Suprapubic skin (tissue), 4 donors: ENCODE data around the gene KRT4. TPM values are rescaled to one million over a fixed set of nuclear protein-coding genes. Genes with fewer than 3 reads are reported as not detected.

Experiments
- DNase-seq, 2 donors: peaks; one replicate each; pipeline ENCODE4 v3.0.0-alpha.2; 2019; ENCODE audit warnings: low spot score in 2 of 2
- H3K27ac ChIP-seq: fragments of 200-600 bp; sonication (generic); one replicate; pipeline ENCODE4 v1.5.1; 2019
- H3K27me3 ChIP-seq: fragments of 200-600 bp; sonication (generic); one replicate; pipeline ENCODE4 v1.5.1; 2019
- H3K36me3 ChIP-seq: fragments of 200-600 bp; sonication (generic); one replicate; pipeline ENCODE4 v1.5.1; 2019
- H3K4me1 ChIP-seq: fragments of 200-600 bp; sonication (generic); one replicate; pipeline ENCODE4 v1.5.1; 2019
- H3K4me3 ChIP-seq: fragments of 200-600 bp; sonication (generic); one replicate; pipeline ENCODE4 v1.5.1; 2019; ENCODE audit warnings: mild to moderate bottlenecking
- H3K9me3 ChIP-seq: fragments of 200-600 bp; sonication (generic); one replicate; pipeline ENCODE4 v1.5.1; 2019
- CTCF ChIP-seq, 2 donors: fragments of 200-600 bp in 1 of 2; fragments of 450-650 bp in 1 of 2; sonication (generic) in 1 of 2; IDR thresholded peaks; one replicate each; pipeline ENCODE4 v1.5.1; 2016 to 2019; ENCODE audit warnings: antibody characterized with exemption in 2 of 2, mild to moderate bottlenecking in 1 of 2, moderate library complexity in 1 of 2
- EP300 ChIP-seq: sonication (generic); formaldehyde crosslinking; IDR thresholded peaks from one replicate; pipeline ENCODE4 v1.6.1; 2017; ENCODE audit warnings: antibody characterized with exemption
- POLR2A ChIP-seq, 2 donors: fragments of 450-650 bp; IDR thresholded peaks; one replicate each; pipeline ENCODE4 v1.6.1; 2017; ENCODE audit warnings: antibody characterized with exemption in 2 of 2, mild to moderate bottlenecking in 2 of 2, moderate library complexity in 2 of 2
- POLR2AphosphoS5 ChIP-seq, 3 donors: sonication (generic); formaldehyde crosslinking; IDR thresholded peaks; one replicate each; pipeline ENCODE4 v1.6.1; 2017; ENCODE audit warnings: antibody characterized with exemption in 3 of 3
- WGBS: methylation state at CpG from one replicate; pipeline ENCODE4 v1.1.5; 2018; 5-methylcytosine and 5-hydroxymethylcytosine counted together
- total RNA-seq, 4 donors: library from RNA; depleted of rRNA; stranded (reverse); fragments of >200 nt; gene quantifications; one replicate each; pipeline ENCODE4 v1.1.0, GENCODE V29; 2016

Gene KRT4
- total RNA-seq, 4 donors from 2014 or later = 0.32 to 1.6 (median 0.76) TPM

- H3K4me3 ChIP-seq = no peak overlapping the region
- WGBS = 50% methylated on average over 3 of the region's 3 CpGs
Measured at GRCh38 chr12:52767427-52767826, 46.5 kb downstream of the KRT4 start.

GRCh38 chr12:52767020-52767379 is 46.9 kb downstream of the KRT4 start:
- Histone ChIP-seq H3K4me3 (no peak overlapping the region), H3K36me3 (no peaks in the 10 kb centered on the region), H3K4me1 (no peaks in the 10 kb centered on the region), H3K9me3 (peaks cover 4% of the 10 kb centered on the region), H3K27ac (no peak overlapping the region), H3K27me3 (no peaks in the 10 kb centered on the region)
- WGBS = 85% methylated on average over 1 of the region's 1 CpG
- TF ChIP-seq POLR2AphosphoS5 (IDR thresholded peaks at IDR 0.05) (no peak), EP300 (no peak), CTCF (IDR thresholded peaks at IDR 0.05) (no peak), POLR2A (IDR thresholded peaks at IDR 0.05) (no peak)
- DNase-seq = no peak

More at GRCh38 chr12:52767427-52767826, 46.5 kb downstream of the KRT4 start:
- no peak for TF ChIP-seq CTCF (IDR thresholded peaks at IDR 0.05)
- no peak for TF ChIP-seq POLR2AphosphoS5 (IDR thresholded peaks at IDR 0.05)
- no peak for TF ChIP-seq EP300
- TF ChIP-seq POLR2A (IDR thresholded peaks at IDR 0.05) = no peak
- no peaks in the 10 kb centered on the region for H3K9me3 ChIP-seq
- no peak overlapping the region for H3K27ac ChIP-seq
- DNase-seq = no peak
- H3K4me1 ChIP-seq = no peaks in the 10 kb centered on the region
- no peaks in the 10 kb centered on the region for H3K27me3 ChIP-seq
- no peaks in the 10 kb centered on the region for H3K36me3 ChIP-seq

GRCh38 chr12:52766351-52767019 is 47.4 kb downstream of the KRT4 start:
- WGBS = 93% methylated on average over 5 of the region's 5 CpGs
- H3K9me3 ChIP-seq = peaks cover 6% of the 10 kb centered on the region
- no peaks in the 10 kb centered on the region for H3K36me3 ChIP-seq
- DNase-seq = no peak
- no peak for TF ChIP-seq POLR2A (IDR thresholded peaks at IDR 0.05)
- TF ChIP-seq CTCF (IDR thresholded peaks at IDR 0.05) = no peak
- TF ChIP-seq POLR2AphosphoS5 (IDR thresholded peaks at IDR 0.05) = no peak
- TF ChIP-seq EP300 = no peak
- no peak overlapping the region for H3K4me3 ChIP-seq
- H3K27ac ChIP-seq = no peak overlapping the region
- no peaks in the 10 kb centered on the region for H3K4me1 ChIP-seq
- H3K27me3 ChIP-seq = no peaks in the 10 kb centered on the region

DNA sequence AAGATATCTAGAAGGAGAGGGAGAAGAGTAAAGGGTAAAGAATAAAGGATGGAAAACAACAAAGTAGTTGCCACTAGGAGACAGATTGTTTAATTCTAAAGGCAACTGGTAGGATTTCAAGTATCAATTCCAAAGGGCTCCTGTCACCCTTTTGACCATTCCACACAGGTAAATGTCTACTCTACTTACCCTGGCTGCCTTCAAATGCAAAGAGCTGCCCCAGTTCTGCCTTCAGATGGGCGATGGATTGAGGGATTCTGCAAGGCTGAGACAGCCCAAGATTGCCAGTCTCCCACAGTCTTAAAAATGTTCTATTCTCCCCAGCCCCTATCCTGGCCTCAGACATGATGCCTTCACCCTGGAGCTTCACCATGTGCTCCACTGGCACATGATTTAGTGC is 48.2 kb downstream of the KRT4 start:
- Histone ChIP-seq H3K27me3 (no peaks in the 10 kb centered on the region), H3K9me3 (peaks cover 6% of the 10 kb centered on the region), H3K4me1 (no peaks in the 10 kb centered on the region), H3K4me3 (no peak overlapping the region), H3K27ac (no peak overlapping the region), H3K36me3 (no peaks in the 10 kb centered on the region)
- no peak for TF ChIP-seq POLR2A (IDR thresholded peaks at IDR 0.05)
- 84% methylated on average over 1 of the region's 1 CpG for WGBS
- no peak for DNase-seq

GRCh38 chr12:52763991-52764390 is 49.9 kb downstream of the KRT4 start:
- 74% methylated on average over 2 of the region's 2 CpGs for WGBS
- H3K27ac ChIP-seq = no peak overlapping the region
- no peak for TF ChIP-seq POLR2AphosphoS5 (IDR thresholded peaks at IDR 0.05)
- TF ChIP-seq POLR2A (IDR thresholded peaks at IDR 0.05) = no peak
- no peak for TF ChIP-seq CTCF (IDR thresholded peaks at IDR 0.05)
- no peak for TF ChIP-seq EP300
- H3K27me3 ChIP-seq = no peaks in the 10 kb centered on the region
- peaks cover 12% of the 10 kb centered on the region for H3K9me3 ChIP-seq
- DNase-seq = no peak
- H3K4me1 ChIP-seq = no peaks in the 10 kb centered on the region
- no peaks in the 10 kb centered on the region for H3K36me3 ChIP-seq
- no peak overlapping the region for H3K4me3 ChIP-seq
